Hematopoietic multipotent progenitor cell treated with erythropoietin and hydrocortisone succinate and interleukin-3 and kit ligand, for 15 days (in vitro differentiated cells): ENCODE data around the gene ANKRD33B.
"Not testable (repeated sequence)": the region's sequence is repeated elsewhere in the genome, so short reads cannot be mapped to it uniquely, and the experiment has no call there.

Source experiments
- DNase-seq: peaks from one replicate; pipeline ENCODE4 v3.0.0-alpha.2; 2015; ENCODE audit warnings: low spot score

Gene ANKRD33B

DNA sequence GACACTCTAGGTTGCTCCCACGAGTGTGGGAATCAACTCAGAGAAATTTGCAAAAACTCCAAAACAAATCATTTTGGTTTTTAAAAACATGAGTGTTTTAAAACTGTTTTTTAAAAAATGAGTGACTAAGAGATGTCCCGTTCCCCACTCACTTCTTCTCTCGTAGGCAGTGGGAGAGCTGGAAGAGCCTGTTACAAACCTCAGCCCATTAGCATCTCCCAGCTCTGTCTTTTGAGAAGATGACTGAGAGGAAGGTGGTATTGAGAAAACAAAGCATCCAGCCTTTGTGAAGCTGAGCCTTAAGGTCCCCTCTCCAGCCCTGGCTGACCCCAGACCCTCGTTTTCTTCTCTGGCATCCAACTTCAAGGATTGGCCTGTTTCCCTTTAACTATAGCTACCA is 4.7 kb upstream of the ANKRD33B start:
- DNase-seq = no peak

DNA sequence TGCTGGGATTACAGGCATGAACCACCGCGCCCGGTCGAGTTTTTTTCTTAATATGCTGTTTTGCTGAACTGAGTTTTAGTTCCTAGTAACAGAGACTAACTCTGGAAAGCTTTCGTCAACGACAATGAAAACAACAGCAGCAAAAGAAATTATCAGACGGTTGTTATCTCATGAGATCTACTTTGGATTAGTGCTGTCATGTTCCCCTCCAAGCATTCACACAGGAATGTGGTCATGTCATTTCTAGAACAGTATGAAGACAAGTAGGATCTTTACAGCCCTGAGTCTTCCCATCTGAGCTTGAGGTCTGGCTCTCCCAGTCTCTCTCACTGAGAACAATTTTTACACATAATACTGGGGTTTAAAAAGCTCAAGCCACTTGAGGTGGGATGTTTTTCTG is 4.0 kb upstream of the ANKRD33B start:
- DNase-seq = no peak

DNA sequence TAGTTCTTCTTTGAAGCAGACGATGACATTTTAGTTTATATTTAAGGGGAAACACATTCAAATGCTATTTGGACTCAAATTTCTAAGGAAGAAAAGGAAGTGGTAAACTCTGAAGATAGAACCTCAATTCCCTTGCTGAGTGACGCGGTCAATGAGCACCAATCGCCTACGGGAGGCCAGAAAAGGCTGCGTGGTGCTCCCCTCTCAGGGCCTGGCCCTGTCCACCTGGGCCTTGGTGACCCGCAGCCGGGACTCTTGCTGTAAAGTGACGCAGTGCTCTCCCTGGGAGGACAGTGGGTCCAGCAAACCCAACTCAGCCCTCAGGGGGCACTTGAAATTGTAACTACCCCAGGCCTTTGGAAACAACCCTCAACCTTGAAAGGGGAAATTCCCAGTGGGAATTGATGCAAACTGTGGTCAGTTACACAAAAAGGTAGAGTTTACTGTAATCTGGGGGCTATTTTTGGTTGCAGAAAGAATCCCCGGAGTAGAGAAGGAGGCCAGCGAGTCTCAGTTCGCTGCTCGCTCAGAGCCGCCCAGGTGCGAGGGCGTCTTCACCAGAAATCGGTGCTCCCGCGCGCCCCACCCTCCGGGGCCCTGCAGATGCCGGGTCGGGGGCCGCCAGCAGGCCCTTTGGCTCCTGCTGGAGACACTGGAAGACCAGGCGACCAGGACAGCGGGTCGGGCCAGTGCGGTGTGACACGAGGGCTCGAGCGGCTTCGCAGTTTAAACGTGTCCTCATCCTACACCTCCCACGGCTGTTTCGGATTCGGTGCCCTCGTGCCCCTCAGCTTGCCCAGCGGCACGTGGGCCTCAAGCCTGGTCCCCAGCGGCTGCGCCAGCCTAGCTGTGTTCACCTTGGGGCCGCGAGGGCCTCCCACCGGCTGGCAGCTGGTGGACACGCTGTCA is 1.4 kb upstream of the ANKRD33B start:
- DNase-seq = no peak

DNA sequence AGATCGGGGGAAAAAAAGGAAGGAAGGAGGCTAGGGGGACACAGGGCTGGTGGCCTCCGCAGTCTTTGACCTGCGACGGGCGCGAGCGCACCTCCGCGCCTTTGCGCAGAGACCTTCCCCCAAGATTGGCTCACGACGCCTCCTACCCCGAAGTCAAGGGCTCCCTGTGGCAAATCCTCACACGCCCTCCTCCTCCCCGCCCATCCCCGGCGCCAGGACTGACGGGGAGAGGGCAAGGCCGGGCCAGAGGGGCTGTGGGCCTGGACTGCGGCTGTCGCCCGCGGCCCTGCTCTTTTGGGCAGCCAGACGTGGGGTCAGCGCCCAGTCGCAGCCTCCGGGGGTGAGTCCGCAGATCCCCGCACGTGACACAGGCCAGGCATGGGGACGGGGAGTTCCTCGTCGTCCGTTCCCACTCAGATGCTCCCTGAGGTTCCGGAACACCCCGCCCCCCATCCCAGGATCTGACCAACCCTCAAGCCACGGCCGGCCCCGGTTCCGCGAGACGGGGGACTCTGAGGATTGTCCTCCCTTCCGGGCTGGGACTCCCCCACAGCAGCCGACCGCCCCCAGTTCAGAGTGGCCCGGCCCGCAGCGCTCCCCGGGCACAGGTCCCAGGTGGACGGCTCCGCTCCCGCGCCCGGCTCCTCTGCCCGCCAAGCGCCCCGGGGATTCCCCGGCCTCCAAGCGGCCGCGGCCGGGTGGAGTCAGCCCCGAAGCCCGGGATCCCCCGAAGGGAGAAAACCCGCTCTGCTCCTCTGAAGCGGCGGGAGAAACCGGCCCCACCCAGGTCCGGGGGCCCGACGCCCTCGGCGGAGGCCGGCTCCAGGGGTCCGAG is 543 bp upstream of the ANKRD33B start:
- DNase-seq = no peak

DNA sequence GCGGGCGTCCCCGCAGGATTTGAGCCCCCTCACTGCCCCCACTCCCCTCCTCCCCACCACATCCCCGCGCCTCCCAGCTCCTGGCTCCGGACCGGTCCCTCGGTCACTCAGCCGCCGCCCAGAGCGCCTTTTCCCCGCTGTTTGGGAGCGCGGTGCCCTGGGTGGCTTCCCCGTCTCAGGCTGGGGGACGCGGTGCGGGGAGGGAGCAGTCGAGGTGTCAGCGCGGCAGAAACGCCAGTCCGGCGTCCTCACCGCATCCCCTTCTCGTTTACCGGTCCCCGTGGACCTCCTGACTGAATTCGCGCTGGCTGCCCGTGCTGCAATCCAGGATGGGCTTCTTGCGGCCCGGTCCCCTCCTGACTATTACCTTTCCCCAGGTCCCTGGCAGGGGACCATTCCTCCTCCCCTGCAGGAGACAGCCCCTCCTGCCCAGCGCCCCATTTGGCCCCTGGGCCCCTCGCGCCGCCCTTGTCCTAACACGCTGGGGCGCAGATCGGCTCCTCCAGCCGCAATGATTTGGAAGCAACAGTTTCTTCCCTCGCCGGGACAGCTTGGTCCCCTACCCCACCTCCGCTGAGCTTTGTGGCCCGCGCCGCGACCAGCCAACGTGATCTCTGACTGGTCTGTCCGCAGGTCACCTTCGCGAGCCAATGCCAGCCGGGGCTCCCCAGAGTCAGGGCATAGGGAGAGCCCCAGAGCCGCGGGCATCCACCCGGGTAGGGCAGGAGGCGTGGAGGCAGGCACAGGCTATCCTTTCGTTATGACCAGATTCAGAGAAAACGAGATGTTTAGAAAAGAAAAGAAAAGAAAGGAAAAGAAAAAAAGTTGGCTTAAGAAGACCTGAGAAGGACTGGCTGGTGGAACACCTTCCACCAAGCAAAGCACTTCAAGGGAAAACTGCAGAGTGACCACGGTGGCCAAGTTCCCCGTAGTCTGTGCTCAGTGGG is 1.2 kb downstream of the ANKRD33B start:
- no peak for DNase-seq

DNA sequence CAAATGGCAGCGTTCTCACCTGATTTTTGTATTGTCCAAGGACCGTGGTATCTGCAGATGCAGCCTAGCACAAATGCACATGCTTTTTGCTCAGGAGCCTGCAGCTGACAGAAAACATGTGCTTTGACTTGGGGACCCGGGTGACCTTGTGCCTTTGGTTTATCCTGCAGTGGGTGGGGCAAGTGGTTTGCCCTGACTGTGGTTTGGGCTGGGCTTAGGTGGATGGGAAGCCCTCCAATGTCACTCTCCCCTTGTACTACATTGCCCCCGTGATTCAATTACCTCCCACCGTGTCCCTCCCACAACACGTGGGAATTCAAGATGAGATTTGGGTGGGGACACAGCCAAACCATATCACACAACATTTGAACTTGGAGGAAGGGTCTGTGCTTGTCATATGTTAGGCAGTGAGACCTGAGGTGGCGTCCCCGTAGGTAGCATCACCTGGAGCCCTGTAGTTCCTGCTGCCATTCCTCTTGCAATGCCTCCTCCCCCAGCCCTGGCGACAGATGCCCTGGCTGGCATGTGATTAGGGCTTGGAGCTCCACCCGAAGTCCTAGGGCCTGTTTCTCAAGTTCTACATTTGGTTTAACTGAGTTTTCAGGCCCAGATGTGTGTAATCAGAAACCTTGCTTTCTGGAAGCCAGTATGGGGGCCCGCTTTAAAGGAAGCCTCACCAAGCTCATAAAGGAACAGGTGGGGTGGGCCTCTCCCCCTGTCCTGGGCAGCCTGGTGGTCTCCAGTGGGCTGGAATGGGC is 2.1 kb downstream of the ANKRD33B start:
- no peak for DNase-seq

DNA sequence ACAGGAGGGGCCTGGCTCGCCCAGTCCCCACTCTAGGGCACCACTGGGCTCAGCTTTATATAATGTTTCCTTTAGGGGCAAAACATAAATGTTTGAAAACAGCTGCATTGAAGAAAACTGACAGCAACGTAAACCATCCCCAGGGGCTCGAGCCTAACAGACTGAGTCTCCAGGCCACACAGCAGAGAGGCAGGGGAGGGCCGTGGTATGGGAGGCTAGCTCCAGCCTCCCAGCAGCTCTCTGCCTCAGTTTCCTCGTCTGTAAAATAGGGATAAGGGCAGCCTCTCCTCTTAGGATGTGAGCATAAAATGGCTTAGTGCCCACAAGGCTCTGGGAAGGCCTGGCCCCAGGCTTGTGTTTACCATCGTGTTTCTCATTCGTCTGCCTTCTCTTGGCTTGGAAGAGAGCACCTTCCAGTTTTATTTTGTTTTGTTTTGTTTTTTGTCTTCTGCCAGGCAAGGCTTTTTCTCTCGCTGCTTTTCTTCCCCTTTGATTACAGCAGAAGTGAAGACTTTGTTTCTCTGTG is 2.7 kb downstream of the ANKRD33B start:
- no peak for DNase-seq

DNA sequence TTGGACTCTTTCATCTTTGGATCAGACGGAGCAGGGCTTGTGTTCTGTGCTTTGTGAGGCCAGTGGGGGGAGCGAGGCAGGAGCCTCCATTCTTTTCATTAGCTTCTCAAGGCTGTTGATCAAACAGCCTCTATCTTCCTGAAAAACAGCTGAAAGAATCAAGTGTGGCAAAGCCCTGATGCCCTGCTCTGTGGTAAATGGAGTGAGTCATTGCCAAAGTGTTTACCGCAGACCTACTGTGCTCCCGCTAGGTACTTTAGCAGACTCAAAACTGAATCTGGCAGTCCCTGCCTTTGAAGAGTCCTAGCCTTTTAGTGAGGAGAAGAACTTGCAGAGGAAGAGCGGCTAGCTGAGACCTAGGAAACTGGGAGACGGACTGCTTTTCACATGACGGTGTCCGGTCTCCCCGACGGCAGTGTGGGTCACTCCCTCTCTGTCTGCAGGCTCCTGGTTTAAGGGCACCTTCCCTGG is 3.3 kb downstream of the ANKRD33B start:
- no peak for DNase-seq

DNA sequence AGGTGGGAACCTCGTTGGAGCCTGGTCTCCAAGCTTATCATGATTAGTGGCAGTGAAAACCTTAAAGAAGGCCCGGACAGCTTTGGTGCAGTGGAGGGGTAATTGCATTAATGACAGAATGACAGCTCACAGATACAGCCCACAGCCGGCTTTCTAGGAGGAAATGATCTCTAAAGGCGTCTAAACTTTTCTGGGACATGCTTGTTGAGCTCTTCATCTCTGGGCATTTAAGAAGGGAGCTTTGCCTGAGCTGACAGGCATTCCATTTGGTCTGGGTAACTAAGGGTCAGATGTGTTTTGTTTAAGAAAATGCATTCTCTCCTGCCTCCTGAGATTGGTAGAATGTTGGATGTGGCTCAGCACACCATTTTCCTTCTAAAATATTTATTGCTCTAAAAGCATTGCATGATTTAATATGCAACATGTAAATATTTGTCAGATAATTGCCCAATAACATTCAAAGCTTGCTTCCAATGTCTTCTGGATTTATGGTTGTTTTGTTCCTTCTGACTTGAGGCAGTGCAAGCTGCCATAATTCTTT is 4.0 kb downstream of the ANKRD33B start:
- DNase-seq = no peak

DNA sequence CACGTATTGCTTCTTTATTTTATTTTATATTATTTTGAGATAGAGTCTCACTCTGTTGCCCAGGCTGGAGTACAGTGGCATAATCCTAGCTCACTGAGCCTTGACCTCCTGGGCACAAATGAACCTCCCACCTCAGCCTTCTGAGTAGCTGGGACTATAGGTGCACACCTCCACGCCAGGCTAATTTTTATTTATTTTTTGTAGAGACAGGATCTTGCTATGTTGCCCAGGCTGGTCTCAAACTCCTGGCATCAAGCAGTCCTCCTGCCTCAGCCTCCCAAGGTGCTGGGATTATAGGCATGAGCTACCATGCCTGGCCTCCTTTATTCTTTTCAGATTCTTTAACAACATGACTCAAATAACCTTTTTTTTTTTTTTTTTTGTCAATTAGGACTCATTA is 6.7 kb downstream of the ANKRD33B start:
- DNase-seq = not testable (repeated sequence)

DNA sequence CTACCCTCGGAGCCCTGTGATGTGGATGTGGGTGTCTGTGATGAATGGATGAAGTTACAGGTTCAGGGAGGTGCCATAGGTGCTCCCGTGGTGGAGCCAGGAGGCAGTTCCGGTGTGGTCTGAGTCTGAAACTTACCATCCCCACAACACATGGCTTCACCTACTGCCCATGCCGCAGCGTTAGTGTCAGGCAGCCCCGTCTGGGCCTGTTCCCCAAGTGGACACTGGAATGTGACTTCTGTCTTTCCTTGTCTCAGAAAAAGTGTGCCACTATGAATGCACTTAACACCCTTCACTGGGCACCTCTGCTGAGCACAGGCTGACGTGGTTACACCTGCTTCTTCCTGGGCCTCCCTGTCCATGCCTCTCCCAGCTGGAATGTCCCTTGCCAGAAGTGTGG is 8.6 kb downstream of the ANKRD33B start:
- DNase-seq = no peak

DNA sequence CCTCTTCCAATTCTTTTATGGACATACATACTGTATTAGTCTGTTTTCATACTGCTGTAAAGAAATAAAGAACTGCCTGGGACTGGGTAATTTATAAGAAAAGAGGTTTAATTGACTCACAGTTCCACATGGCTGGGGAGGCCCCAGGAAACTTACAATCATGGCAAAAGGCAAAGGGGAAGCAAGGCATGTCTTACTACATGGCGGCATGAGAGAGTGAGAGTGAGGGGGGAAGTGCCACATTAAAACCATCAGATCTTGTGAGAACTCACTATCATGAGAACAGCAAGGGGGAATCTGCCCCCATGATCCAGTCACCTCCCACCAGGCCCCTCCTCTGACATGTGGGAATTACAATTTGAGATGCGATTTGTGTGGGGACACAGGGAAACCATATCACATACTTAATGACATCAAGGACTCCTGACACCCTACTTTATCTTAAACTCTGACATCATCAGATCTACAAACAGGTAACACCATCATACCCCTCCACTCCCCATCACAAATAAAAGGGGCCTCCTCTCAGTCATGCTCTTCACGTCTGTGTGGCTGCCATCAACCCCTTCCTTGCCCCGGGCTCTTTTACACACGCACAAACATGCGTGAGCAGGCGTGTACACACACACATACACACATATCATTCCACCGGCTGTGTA is 9.7 kb downstream of the ANKRD33B start:
- no peak for DNase-seq

DNA sequence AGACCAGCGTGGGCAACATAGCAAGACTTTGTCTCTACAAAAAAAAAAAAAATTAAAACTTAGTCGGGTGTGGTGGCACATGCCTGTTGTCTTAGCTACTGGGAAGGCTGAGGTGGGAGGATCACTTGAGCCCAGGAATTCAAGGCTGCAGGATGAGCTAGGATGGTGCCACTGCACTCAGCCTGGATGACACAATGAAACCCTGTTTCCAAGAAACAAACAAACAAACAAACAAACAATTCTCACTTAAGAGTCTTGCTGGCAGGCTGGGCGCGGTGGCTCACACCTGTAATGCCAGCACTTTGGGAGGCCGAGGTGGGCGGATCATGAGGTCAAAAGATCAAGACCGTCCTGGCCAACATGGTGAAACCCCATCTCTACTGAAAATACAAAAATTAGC is 11.0 kb downstream of the ANKRD33B start:
- DNase-seq = not testable (repeated sequence)

DNA sequence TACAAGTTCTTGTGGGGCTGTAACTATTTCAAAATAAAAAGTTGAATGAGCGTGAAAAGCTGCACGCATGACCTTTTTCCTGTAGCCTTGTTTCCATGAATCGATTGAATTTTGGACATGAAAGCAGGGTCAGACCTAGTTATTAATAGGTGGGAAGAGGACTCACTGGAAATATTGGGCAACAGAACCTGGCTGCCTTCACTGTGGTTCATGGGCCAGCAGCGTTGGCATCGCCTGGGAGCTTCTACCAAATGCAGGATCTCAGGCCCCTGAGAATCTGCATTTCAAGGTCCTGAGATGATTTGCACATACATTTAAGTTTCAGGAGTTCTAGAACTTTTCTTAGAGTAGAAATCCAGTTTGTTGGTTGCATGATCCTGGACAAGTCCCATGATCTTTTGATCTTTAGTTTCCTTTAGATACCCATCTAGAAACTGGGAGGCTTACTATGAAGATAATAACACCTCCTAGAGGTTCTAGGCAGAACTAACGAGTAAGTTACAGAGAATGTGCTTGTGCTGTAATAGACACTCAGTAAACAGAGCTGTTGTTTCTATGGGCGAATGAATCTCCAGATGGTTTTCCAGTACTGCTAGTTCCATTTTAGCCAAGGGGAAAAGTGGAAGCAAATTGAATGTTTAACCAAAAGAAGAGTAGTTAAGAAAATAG is 12.4 kb downstream of the ANKRD33B start:
- no peak for DNase-seq

DNA sequence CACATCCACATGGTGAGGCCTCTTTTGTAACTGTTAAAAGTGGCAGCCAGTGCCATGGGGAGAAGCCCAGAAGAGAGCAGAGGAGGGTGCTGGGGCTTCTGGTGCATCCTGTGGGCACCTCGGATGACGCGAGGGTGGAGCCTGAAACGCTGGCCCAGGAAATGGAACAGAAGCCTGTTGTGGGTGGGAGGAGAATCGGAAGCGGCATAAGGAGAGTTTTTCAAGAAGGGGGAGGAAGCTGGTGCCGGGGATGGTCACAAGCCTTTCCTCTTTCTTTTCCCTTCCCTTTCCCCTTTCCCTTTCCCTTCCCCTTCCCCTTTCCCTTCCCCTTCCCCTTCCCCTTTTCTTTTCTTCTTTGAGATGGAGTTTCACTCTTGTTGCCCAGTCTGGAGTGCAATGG is 12.9 kb downstream of the ANKRD33B start:
- DNase-seq = no peak

DNA sequence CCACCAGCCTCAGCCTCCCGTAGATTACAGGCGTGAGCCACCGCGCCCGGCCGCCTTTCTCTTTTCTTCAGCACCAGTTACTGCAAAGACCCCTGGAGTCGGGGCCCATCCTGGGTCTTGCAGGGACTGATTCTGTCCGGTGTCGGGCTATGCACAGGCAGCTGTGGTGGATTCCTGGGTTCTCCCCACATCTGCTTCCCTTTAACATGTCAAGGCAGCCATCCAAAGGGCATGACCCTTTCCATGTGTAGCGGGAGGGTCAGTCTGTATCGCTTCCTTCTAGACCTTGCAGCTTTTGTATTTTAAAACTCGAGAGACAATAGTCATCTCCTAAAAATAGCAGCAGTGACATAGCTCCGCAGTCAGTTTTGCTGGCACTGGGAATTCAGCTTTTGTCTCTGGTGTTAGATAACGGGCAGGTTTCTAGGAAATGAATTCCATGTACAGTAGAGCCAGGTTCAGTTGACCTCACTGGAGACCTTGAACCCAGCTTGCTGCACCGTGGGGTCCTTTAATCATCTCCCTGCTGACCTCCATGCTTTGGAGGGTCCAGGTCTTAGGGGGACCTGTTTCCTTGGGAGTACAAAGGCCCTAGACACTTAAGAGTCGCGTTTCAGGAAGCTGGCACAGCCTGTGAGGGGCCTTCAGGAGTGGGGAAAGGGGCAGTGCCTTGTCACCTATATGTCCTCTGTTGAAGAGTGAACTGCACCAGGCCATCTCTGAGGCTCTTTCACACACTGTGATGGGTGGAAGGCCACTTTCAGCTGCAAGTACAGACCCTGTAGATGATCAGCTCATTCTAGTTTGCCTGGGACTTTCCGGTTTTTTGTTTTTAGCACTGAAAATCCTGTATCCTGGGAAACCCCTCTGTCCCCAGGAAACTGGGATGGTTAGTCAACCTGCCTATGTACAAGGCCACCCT is 13.8 kb downstream of the ANKRD33B start:
- DNase-seq = no peak

DNA sequence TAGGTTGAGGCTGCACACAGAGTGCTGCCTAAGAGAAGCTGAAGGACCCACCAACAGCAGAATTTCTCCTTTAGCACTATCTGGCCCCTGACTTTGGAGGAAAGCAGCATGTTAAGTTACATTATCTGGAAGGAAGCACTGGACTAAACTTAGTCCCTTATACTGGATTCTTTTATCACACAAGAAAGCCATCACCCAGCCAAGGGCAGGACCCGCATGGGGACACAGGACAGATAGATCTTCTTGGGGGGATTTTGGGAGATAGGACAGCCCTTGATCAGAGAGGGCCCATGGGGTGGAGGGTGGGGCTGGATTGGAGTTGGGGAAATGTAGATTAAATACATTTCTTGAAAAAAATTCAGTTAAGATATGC is 14.4 kb downstream of the ANKRD33B start:
- no peak for DNase-seq

DNA sequence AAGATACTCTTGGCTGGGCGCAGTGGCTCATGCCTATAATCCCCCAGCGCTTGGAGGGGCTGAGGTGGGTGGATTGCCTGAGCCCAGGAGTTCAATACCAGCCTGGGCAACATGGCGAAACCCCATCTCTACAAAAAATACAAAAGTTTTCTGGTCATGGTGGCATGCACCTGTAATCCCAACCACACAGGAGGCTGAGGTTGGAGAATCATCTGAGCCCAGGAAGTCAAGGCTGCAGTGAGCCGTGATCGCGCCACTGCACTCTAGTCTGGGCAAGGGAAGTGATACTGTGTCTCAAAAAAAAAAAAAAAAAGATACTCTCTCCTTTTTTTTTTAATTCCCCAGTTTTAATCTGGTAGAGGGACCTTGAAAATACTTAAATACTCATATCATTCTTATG is 15.0 kb downstream of the ANKRD33B start:
- DNase-seq = no peak
